K562 (cell line): ENCODE measurements around the gene TSEN34. TPM values are rescaled to one million over a fixed set of nuclear protein-coding genes. Genes with fewer than 3 reads are reported as not detected.

Experiments
- ADNP ChIP-seq: fragments of 200-800 bp; sonication (Bioruptor generic); IDR thresholded peaks from 2 replicates; pipeline ENCODE4 v1.6.1; 2016; ENCODE audit warnings: missing genetic modification characterization, missing compliant biosample characterization
- CLOCK ChIP-seq: fragments of 250-450 bp; sonication (Bioruptor Pico); IDR thresholded peaks from 2 replicates; pipeline ENCODE4 v1.4.0; 2020; ENCODE audit warnings: mild to moderate bottlenecking, moderate library complexity, borderline replicate concordance
- IRF9 ChIP-seq: fragments of 450-650 bp; IDR thresholded peaks from 2 replicates; pipeline ENCODE4 v1.6.1; 2016; ENCODE audit warnings: missing biosample characterization, missing genetic modification characterization
- KLF6 ChIP-seq: fragments of 250-450 bp; sonication (Bioruptor Pico); IDR thresholded peaks from 2 replicates; pipeline ENCODE4 v1.4.0; 2020; ENCODE audit warnings: mild to moderate bottlenecking, moderate library complexity, borderline replicate concordance
- MAFG ChIP-seq: fragments of 450-650 bp; conservative IDR thresholded peaks from 2 replicates; pipeline ENCODE4 v1.6.1; 2016; ENCODE audit warnings: missing genetic modification characterization, missing compliant biosample characterization
- MECOM ChIP-seq: fragments of 250-450 bp; sonication (Bioruptor Pico); IDR thresholded peaks from 2 replicates; pipeline ENCODE4 v1.8.0; 2022; ENCODE audit warnings: inconsistent platforms
- MTF1 ChIP-seq: fragments of 250-450 bp; sonication (Bioruptor Pico); IDR thresholded peaks from 2 replicates; pipeline ENCODE4 v1.9.0; 2021; ENCODE audit warnings: moderate library complexity, mild to moderate bottlenecking, inconsistent platforms, borderline replicate concordance
- NFXL1 ChIP-seq: fragments of 450-650 bp; formaldehyde crosslinking; IDR thresholded peaks from 2 replicates; pipeline ENCODE4 v1.4.0; 2021; ENCODE audit warnings: mild to moderate bottlenecking
- PPARD ChIP-seq: fragments of 250-450 bp; sonication (Bioruptor Pico); IDR thresholded peaks from 2 replicates; pipeline ENCODE4 v1.8.0; 2022; ENCODE audit warnings: inconsistent platforms, mild to moderate bottlenecking, moderate library complexity
- ZBTB12 ChIP-seq: fragments of 250-450 bp; sonication (Bioruptor Pico); IDR thresholded peaks from 2 replicates; pipeline ENCODE4 v1.4.0; 2020
- ZBTB9 ChIP-seq: fragments of 450-650 bp; formaldehyde crosslinking; IDR thresholded peaks from 2 replicates; pipeline ENCODE4 v1.4.0; 2020; ENCODE audit warnings: mild to moderate bottlenecking, moderate library complexity
- ZKSCAN1 ChIP-seq: fragments of 150-350 bp; IDR thresholded peaks from 2 replicates; pipeline ENCODE4 v1.6.1; 2016; ENCODE audit warnings: low read depth, low read length
- ZNF146 ChIP-seq: IDR thresholded peaks from one replicate; pipeline ENCODE4 v1.6.1; 2018; ENCODE audit warnings: missing compliant biosample characterization; ENCODE audit not compliant: unreplicated experiment
- ZNF324 ChIP-seq: fragments of 250-450 bp; sonication (Bioruptor Pico); IDR thresholded peaks from 2 replicates; pipeline ENCODE4 v1.4.0; 2020; ENCODE audit warnings: mild to moderate bottlenecking
- ZNF41 ChIP-seq: fragments of 250-450 bp; sonication (Bioruptor Pico); conservative IDR thresholded peaks from 2 replicates; pipeline ENCODE4 v1.4.0; 2020; ENCODE audit warnings: mild to moderate bottlenecking
- ZNF518B ChIP-seq: fragments of 250-450 bp; sonication (Bioruptor Pico); IDR thresholded peaks from 2 replicates; pipeline ENCODE4 v1.5.0; 2021; ENCODE audit warnings: mild to moderate bottlenecking, moderate library complexity
- ZNF586 ChIP-seq: fragments of 450-650 bp; formaldehyde crosslinking; conservative IDR thresholded peaks from 2 replicates; pipeline ENCODE4 v1.4.0; 2020; ENCODE audit warnings: mild to moderate bottlenecking, moderate library complexity
- ZNF644 ChIP-seq: fragments of 200-800 bp; sonication (Bioruptor generic); IDR thresholded peaks from 2 replicates; pipeline ENCODE4 v1.6.1; 2016; ENCODE audit warnings: low read depth, missing genetic modification characterization, missing compliant biosample characterization
- ZNF668 ChIP-seq: fragments of 250-450 bp; sonication (Bioruptor Pico); IDR thresholded peaks from 2 replicates; pipeline ENCODE4 v1.8.0; 2022; ENCODE audit warnings: mild to moderate bottlenecking, inconsistent platforms
- polyA plus RNA-seq, 8 experiments: library from polyadenylated mRNA; depleted of rRNA in 4 of 8; stranded (reverse) in 5 of 8; unstranded in 3 of 8; fragments of >200 nt; fragmentation: Nextera tagmentation in 2 of 8; fragmentation: Illumina TruSeq in 1 of 8; extraction: Ambion mirVana in 2 of 8; extraction: Trizol in 1 of 8; gene quantifications; 2 replicates each; pipeline versions ENCODE4 v1.2.1 to v1.2.3, GENCODE V29; 2011 to 2014; ENCODE audit warnings: inconsistent platforms in 1 of 8, missing spikeins in 1 of 8
- total RNA-seq, 7 experiments: library from RNA; depleted of rRNA in 6 of 7; stranded (reverse); fragments of >200 nt in 6 of 7; fragmentation: Illumina TruSeq in 2 of 7; extraction: Trizol in 2 of 7; gene quantifications; 2 replicates each; pipeline versions ENCODE4 v1.2.1 to v1.2.3, GENCODE V29; 2011 to 2021; ENCODE audit warnings: low replicate concordance in 1 of 7

Gene TSEN34
- total and polyA plus RNA-seq, 9 of the 15 experiments (the other 6 are each of a cell fraction or from before 2014, with no cell fraction given): 3.1 to 57.6 (median 29.5) TPM

- TF ChIP-seq CLOCK (CRISPR knock-in tag): no peak
- TF ChIP-seq IRF9: no peak
- TF ChIP-seq NFXL1: no peak
- no peak for TF ChIP-seq ADNP (tag)
- TF ChIP-seq ZNF668 (CRISPR knock-in tag): no peak
- TF ChIP-seq ZNF324 (CRISPR knock-in tag): no peak
- TF ChIP-seq ZNF586 (CRISPR knock-in tag): no peak
- TF ChIP-seq MTF1 (CRISPR knock-in tag): no peak
- no peak for TF ChIP-seq ZNF518B
- no peak for TF ChIP-seq KLF6 (CRISPR knock-in tag)
- TF ChIP-seq ZNF41: no peak
- TF ChIP-seq MECOM (CRISPR knock-in tag): no peak
- no peak for TF ChIP-seq ZBTB12
- peak; percentile 59 for TF ChIP-seq ZBTB9 (CRISPR knock-in tag)
- 0 out of 2 replicates have a peak, but pooled peaks have one; percentile 24 for TF ChIP-seq ZKSCAN1
- TF ChIP-seq ZNF146 (CRISPR knock-in tag): no peak
- no peak for TF ChIP-seq ZNF644 (tag)
- TF ChIP-seq MAFG (tag): no peak
- TF ChIP-seq PPARD: no peak
Observed at GRCh38 chr19:54209811-54210494, 18.8 kb downstream of the TSEN34 start (continued).
